K562 (cell line): Measurements from ENCODE around the gene MRPS31. TPM values are rescaled to one million over a fixed set of nuclear protein-coding genes. Genes with fewer than 3 reads are reported as not detected.

ENCODE experiments used
- ATF4 ChIP-seq: fragments of 450-650 bp; formaldehyde crosslinking; IDR thresholded peaks from 2 replicates; pipeline ENCODE4 v1.4.0; 2022; ENCODE audit warnings: mild to moderate bottlenecking, moderate library complexity
- DIDO1 ChIP-seq: fragments of 450-650 bp; IDR thresholded peaks from 2 replicates; pipeline ENCODE4 v1.6.1; 2016; ENCODE audit warnings: low read depth, missing biosample characterization, missing genetic modification characterization
- GABPA ChIP-seq: fragments of 200-800 bp; sonication (Bioruptor generic); conservative IDR thresholded peaks from 2 replicates; pipeline ENCODE4 v1.6.1; 2016; ENCODE audit warnings: low read depth, missing genetic modification characterization, missing compliant biosample characterization
- IRF1 ChIP-seq: sonication (generic); formaldehyde crosslinking; IDR thresholded peaks from 2 replicates; pipeline ENCODE4 v1.8.0; 2022; ENCODE audit warnings: missing genetic modification reagents, mild to moderate bottlenecking, borderline replicate concordance
- KAT7 ChIP-seq: sonication (generic); formaldehyde crosslinking; IDR thresholded peaks from 2 replicates; pipeline ENCODE4 v1.8.0; 2022; ENCODE audit warnings: missing genetic modification reagents, mild to moderate bottlenecking, borderline replicate concordance
- MNT ChIP-seq, 2 experiments: fragments of 450-650 bp; conservative IDR thresholded peaks; 2 replicates each; pipeline ENCODE4 v1.6.1; 2017; ENCODE audit warnings: mild to moderate bottlenecking in 2 of 2, moderate library complexity in 2 of 2
- PPARD ChIP-seq: fragments of 250-450 bp; sonication (Bioruptor Pico); IDR thresholded peaks from 2 replicates; pipeline ENCODE4 v1.8.0; 2022; ENCODE audit warnings: inconsistent platforms, mild to moderate bottlenecking, moderate library complexity
- RERE ChIP-seq: sonication (generic); formaldehyde crosslinking; IDR thresholded peaks from 2 replicates; pipeline ENCODE4 v1.8.0; 2023; ENCODE audit warnings: missing genetic modification reagents, mild to moderate bottlenecking, borderline replicate concordance
- TSHZ1 ChIP-seq: fragments of 250-450 bp; sonication (Bioruptor Pico); IDR thresholded peaks from 2 replicates; pipeline ENCODE4 v1.4.0; 2020; ENCODE audit warnings: mild to moderate bottlenecking, moderate library complexity
- ZNF324 ChIP-seq: fragments of 250-450 bp; sonication (Bioruptor Pico); IDR thresholded peaks from 2 replicates; pipeline ENCODE4 v1.4.0; 2020; ENCODE audit warnings: mild to moderate bottlenecking
- polyA plus RNA-seq, 8 experiments: library from polyadenylated mRNA; depleted of rRNA in 4 of 8; stranded (reverse) in 5 of 8; unstranded in 3 of 8; fragments of >200 nt; fragmentation: Nextera tagmentation in 2 of 8; fragmentation: Illumina TruSeq in 1 of 8; extraction: Ambion mirVana in 2 of 8; extraction: Trizol in 1 of 8; gene quantifications; 2 replicates each; pipeline versions ENCODE4 v1.2.1 to v1.2.3, GENCODE V29; 2011 to 2014; ENCODE audit warnings: inconsistent platforms in 1 of 8, missing spikeins in 1 of 8
- total RNA-seq, 7 experiments: library from RNA; depleted of rRNA in 6 of 7; stranded (reverse); fragments of >200 nt in 6 of 7; fragmentation: Illumina TruSeq in 2 of 7; extraction: Trizol in 2 of 7; gene quantifications; 2 replicates each; pipeline versions ENCODE4 v1.2.1 to v1.2.3, GENCODE V29; 2011 to 2021; ENCODE audit warnings: low replicate concordance in 1 of 7

MRPS31 gene
- total and polyA plus RNA-seq, 9 of the 15 experiments (the other 6 are each of a cell fraction or from before 2014, with no cell fraction given) = 20.3 to 57.8 (median 37.1) TPM

GRCh38 chr13:40789275-40790153 is 18.5 kb upstream of the MRPS31 start, which contains the start of gene SLC25A15 (continued):
- TF ChIP-seq MNT (conservative IDR thresholded peaks at IDR 0.05) (no peak), IRF1 (CRISPR knock-in tag) (no peak), ZNF324 (CRISPR knock-in tag) (no peak), TSHZ1 (no peak), GABPA (peak; percentile 87), RERE (CRISPR knock-in tag) (no peak), PPARD (CRISPR knock-in tag) (no peak), DIDO1 (no peak), ATF4 (CRISPR knock-in tag) (no peak), KAT7 (CRISPR knock-in tag) (no peak)
